SJSA1 (cell line): ENCODE results near the gene TIGD6. TPM values are rescaled to one million over a fixed set of nuclear protein-coding genes. Genes with fewer than 3 reads are reported as not detected.
"Not testable (repeated sequence)": the region's sequence is repeated elsewhere in the genome, so short reads cannot be mapped to it uniquely, and the experiment has no call there.

Source experiments
- DNase-seq, 2 experiments: peaks; one replicate each; pipeline ENCODE4 v3.0.0-alpha.2; 2015 to 2020; ENCODE audit warnings: low spot score in 2 of 2, low read depth in 1 of 2
- H3K27ac ChIP-seq: fragments of 250-450 bp; sonication (Bioruptor Pico); 2 replicates; pipeline ENCODE4 v1.5.1; 2020; ENCODE audit warnings: mild to moderate bottlenecking, moderate library complexity
- H3K27me3 ChIP-seq: fragments of 250-450 bp; sonication (Bioruptor Pico); replicated peaks from 2 replicates; pipeline ENCODE4 v1.5.1; 2020; ENCODE audit warnings: mild to moderate bottlenecking, moderate library complexity
- H3K36me3 ChIP-seq: fragments of 250-450 bp; sonication (Bioruptor Pico); 2 replicates; pipeline ENCODE4 v1.5.1; 2020; ENCODE audit warnings: mild to moderate bottlenecking
- H3K4me1 ChIP-seq: fragments of 250-450 bp; sonication (Bioruptor Pico); replicated peaks from 2 replicates; pipeline ENCODE4 v1.6.1; 2021; ENCODE audit warnings: mild to moderate bottlenecking
- H3K4me3 ChIP-seq: fragments of 250-450 bp; sonication (Bioruptor Pico); 2 replicates; pipeline ENCODE4 v1.5.1; 2020; ENCODE audit warnings: mild to moderate bottlenecking
- H3K9me3 ChIP-seq: fragments of 250-450 bp; sonication (Bioruptor Pico); replicated peaks from 2 replicates; pipeline ENCODE4 v1.5.1; 2020; ENCODE audit warnings: mild to moderate bottlenecking
- total RNA-seq: library from RNA; depleted of rRNA; stranded (reverse); fragments of >200 nt; shearing (Covaris generic); gene quantifications from 2 replicates; pipeline ENCODE4 v1.2.3, GENCODE V29; 2014; rRNA removed

TIGD6 gene
- total RNA-seq: 5.3 and 10.0 TPM in 2 replicates

GRCh38 chr5:150000256-150000989, at the start of gene TIGD6, which contains the start of gene HMGXB3:
TSS of gene TIGD6 (minus strand) at chr5:150000654. CDS start at chr5:149996348, 4,306 bp downstream.
TSS of gene HMGXB3 (plus strand) at chr5:150000739. CDS start at chr5:150004853, 4,114 bp downstream.
- Histone ChIP-seq H3K4me1 (peaks cover 25% of the 10 kb centered on the region), H3K27me3 (no peaks in the 10 kb centered on the region), H3K36me3 (peaks cover 48% of the 10 kb centered on the region), H3K9me3 (no peaks in the 10 kb centered on the region), H3K27ac (peak within 1 kb of the TSS; percentile 83), H3K4me3 (peak within 1 kb of the TSS; percentile 90)
- peak; percentile 94 to 98 for DNase-seq

- Histone ChIP-seq H3K27me3 (no peaks in the 10 kb centered on the region), H3K36me3 (peaks cover 99% of the 10 kb centered on the region), H3K9me3 (no peaks in the 10 kb centered on the region), H3K4me1 (peaks cover 47% of the 10 kb centered on the region), H3K27ac (no peak overlapping the region), H3K4me3 (no peak overlapping the region)
- DNase-seq: no peak
Observed at GRCh38 chr5:150046031-150046430, 45.6 kb upstream of the TIGD6 start.

- H3K9me3 ChIP-seq: no peaks in the 10 kb centered on the region
- no peak overlapping the region for H3K4me3 ChIP-seq
- DNase-seq: peak in 1 of 2 experiments; percentile 44
- no peaks in the 10 kb centered on the region for H3K27me3 ChIP-seq
- peak overlapping the region; percentile 67; the same call in 1 of the 2 replicates for H3K27ac ChIP-seq
- peaks cover 43% of the 10 kb centered on the region for H3K4me1 ChIP-seq
- H3K36me3 ChIP-seq: peaks cover 99% of the 10 kb centered on the region
Observed at GRCh38 chr5:150045549-150045948, 45.1 kb upstream of the TIGD6 start.

GRCh38 chr5:150044712-150045111, 44.3 kb upstream of the TIGD6 start:
- H3K4me1 ChIP-seq: peaks cover 35% of the 10 kb centered on the region
- H3K9me3 ChIP-seq: no peaks in the 10 kb centered on the region
- no peak for DNase-seq
- no peak overlapping the region for H3K4me3 ChIP-seq
- H3K27ac ChIP-seq: peak overlapping the region; percentile 67
- no peaks in the 10 kb centered on the region for H3K27me3 ChIP-seq
- H3K36me3 ChIP-seq: peaks cover 99% of the 10 kb centered on the region

GRCh38 chr5:150044329-150044681, 43.9 kb upstream of the TIGD6 start:
- peak; percentile 92 to 94 for DNase-seq
- Histone ChIP-seq H3K27ac (peak overlapping the region; percentile 67), H3K27me3 (no peaks in the 10 kb centered on the region), H3K36me3 (peaks cover 99% of the 10 kb centered on the region), H3K9me3 (no peaks in the 10 kb centered on the region), H3K4me1 (peaks cover 31% of the 10 kb centered on the region), H3K4me3 (no peak overlapping the region)

- Histone ChIP-seq H3K36me3 (peaks cover 99% of the 10 kb centered on the region), H3K4me3 (no peak overlapping the region), H3K9me3 (no peaks in the 10 kb centered on the region), H3K27me3 (no peaks in the 10 kb centered on the region), H3K27ac (peak overlapping the region; percentile 67), H3K4me1 (peaks cover 30% of the 10 kb centered on the region)
- DNase-seq: no peak
Observed at GRCh38 chr5:150043657-150044328, 43.3 kb upstream of the TIGD6 start.

GRCh38 chr5:150042459-150042858, 42.0 kb upstream of the TIGD6 start:
- H3K9me3 ChIP-seq: no peaks in the 10 kb centered on the region
- no peaks in the 10 kb centered on the region for H3K27me3 ChIP-seq
- H3K4me3 ChIP-seq: no peak overlapping the region
- H3K27ac ChIP-seq: no peak overlapping the region
- H3K36me3 ChIP-seq: peaks cover 99% of the 10 kb centered on the region
- DNase-seq: no peak
- peaks cover 30% of the 10 kb centered on the region for H3K4me1 ChIP-seq

- H3K27ac ChIP-seq: no peak overlapping the region
- H3K4me1 ChIP-seq: peaks cover 30% of the 10 kb centered on the region
- H3K9me3 ChIP-seq: no peaks in the 10 kb centered on the region
- no peak overlapping the region for H3K4me3 ChIP-seq
- H3K27me3 ChIP-seq: no peaks in the 10 kb centered on the region
- H3K36me3 ChIP-seq: peaks cover 97% of the 10 kb centered on the region
- DNase-seq: no peak
Observed at GRCh38 chr5:150038547-150038946, 38.1 kb upstream of the TIGD6 start.

- Histone ChIP-seq H3K27ac (peak overlapping the region; percentile 53), H3K36me3 (peaks cover 97% of the 10 kb centered on the region), H3K4me1 (peaks cover 20% of the 10 kb centered on the region), H3K4me3 (no peak overlapping the region), H3K27me3 (no peaks in the 10 kb centered on the region), H3K9me3 (no peaks in the 10 kb centered on the region)
- DNase-seq: peak; percentile 93 to 97
Observed at GRCh38 chr5:150036513-150036912, 36.1 kb upstream of the TIGD6 start.

- Histone ChIP-seq H3K9me3 (no peaks in the 10 kb centered on the region), H3K36me3 (peaks cover 97% of the 10 kb centered on the region), H3K27me3 (no peaks in the 10 kb centered on the region), H3K4me1 (peaks cover 20% of the 10 kb centered on the region), H3K4me3 (no peak overlapping the region), H3K27ac (peak overlapping the region; percentile 40; the same call in 1 of the 2 replicates)
- no peak for DNase-seq
Observed at GRCh38 chr5:150035139-150035895, 34.9 kb upstream of the TIGD6 start.

GRCh38 chr5:150034662-150035061, 34.2 kb upstream of the TIGD6 start:
- no peaks in the 10 kb centered on the region for H3K9me3 ChIP-seq
- no peak overlapping the region for H3K27ac ChIP-seq
- peaks cover 97% of the 10 kb centered on the region for H3K36me3 ChIP-seq
- no peaks in the 10 kb centered on the region for H3K27me3 ChIP-seq
- no peak overlapping the region for H3K4me3 ChIP-seq
- no peak for DNase-seq
- peaks cover 20% of the 10 kb centered on the region for H3K4me1 ChIP-seq

- no peak overlapping the region for H3K4me3 ChIP-seq
- no peak for DNase-seq
- no peaks in the 10 kb centered on the region for H3K9me3 ChIP-seq
- peaks cover 95% of the 10 kb centered on the region for H3K36me3 ChIP-seq
- H3K4me1 ChIP-seq: peaks cover 20% of the 10 kb centered on the region
- H3K27ac ChIP-seq: no peak overlapping the region
- no peaks in the 10 kb centered on the region for H3K27me3 ChIP-seq
Observed at GRCh38 chr5:150033334-150033733, 32.9 kb upstream of the TIGD6 start.

GRCh38 chr5:150028047-150028446, 27.6 kb upstream of the TIGD6 start:
- H3K27ac ChIP-seq, H3K9me3 ChIP-seq, H3K4me3 ChIP-seq, DNase-seq, H3K27me3 ChIP-seq: not testable (repeated sequence)
- Histone ChIP-seq H3K4me1 (peaks cover 22% of the 10 kb centered on the region), H3K36me3 (peaks cover 96% of the 10 kb centered on the region)
